CD4-positive, alpha-beta T cell treated with Interleukin-21 for 1 hour (primary cell): Measurements from ENCODE around the gene ERF.

Source experiments
- DNase-seq: peaks from one replicate; pipeline ENCODE4 v3.0.0-alpha.2; 2020

ERF gene

GRCh38 chr19:42252365-42253244 is 2.3 kb downstream of the ERF start:
- DNase-seq = peak; percentile 33

GRCh38 chr19:42251572-42252358 is 3.2 kb downstream of the ERF start:
- peak; percentile 23 for DNase-seq

GRCh38 chr19:42250666-42251531 is 4.0 kb downstream of the ERF start:
- peak; percentile 37 for DNase-seq

GRCh38 chr19:42250183-42250665 is 4.7 kb downstream of the ERF start:
- DNase-seq = peak; percentile 22

- peak; percentile 31 for DNase-seq
These were observed 5.2 kb downstream of the ERF start for GRCh38 chr19:42249769-42250168.

GRCh38 chr19:42249149-42249750 is 5.7 kb downstream of the ERF start:
- DNase-seq = peak; percentile 36

- DNase-seq = peak; percentile 36
These were observed 6.4 kb downstream of the ERF start for GRCh38 chr19:42248270-42249148.

GRCh38 chr19:42247640-42248199 is 7.2 kb downstream of the ERF start:
- peak; percentile 39 for DNase-seq

GRCh38 chr19:42246922-42247639 is 7.8 kb downstream of the ERF start:
- DNase-seq = peak; percentile 44

- peak; percentile 54 for DNase-seq
These were observed 8.6 kb downstream of the ERF start for GRCh38 chr19:42246143-42246921.

GRCh38 chr19:42245231-42245630 is 9.7 kb downstream of the ERF start:
- no peak for DNase-seq

GRCh38 chr19:42244347-42245220 is 10.3 kb downstream of the ERF start:
- DNase-seq = peak; percentile 94

GRCh38 chr19:42242512-42243409 is 12.2 kb downstream of the ERF start, which contains the start of gene GSK3A:
TSS of gene GSK3A (minus strand) at chr19:42242602. CDS start at chr19:42242465, 137 bp downstream.
- peak; percentile 98 for DNase-seq

GRCh38 chr19:42242069-42242511 is 12.8 kb downstream of the ERF start:
- no peak for DNase-seq

GRCh38 chr19:42241279-42241678 is 13.6 kb downstream of the ERF start:
- no peak for DNase-seq

- no peak for DNase-seq
These were observed 15.2 kb downstream of the ERF start for GRCh38 chr19:42239544-42240220.
